Measurements from ENCODE around the gene BACH1.
"Not testable (repeated sequence)": the region's sequence is repeated elsewhere in the genome, so short reads cannot be mapped to it uniquely, and the experiment has no call there.

Gene BACH1

GRCh38 chr21:29346771-29347170 is 48.0 kb downstream of the BACH1 start:
- DNase-seq (ENCODE audit: low spot score): no peak

GRCh38 chr21:29347274-29347681 is 48.6 kb downstream of the BACH1 start:
- no peak for DNase-seq (ENCODE audit: low spot score)

- no peak for DNase-seq (ENCODE audit: low spot score)
Observed at GRCh38 chr21:29349702-29350101, 51.0 kb downstream of the BACH1 start.

GRCh38 chr21:29350246-29350779 is 51.6 kb downstream of the BACH1 start:
- no peak for DNase-seq (ENCODE audit: low spot score)

- DNase-seq (ENCODE audit: low spot score): no peak
Observed at GRCh38 chr21:29351691-29352090, 53.0 kb downstream of the BACH1 start.

GRCh38 chr21:29355043-29355710 is 56.5 kb downstream of the BACH1 start:
- not testable (repeated sequence) for DNase-seq (ENCODE audit: low spot score)

- not testable (repeated sequence) for DNase-seq (ENCODE audit: low spot score)
Observed at GRCh38 chr21:29356291-29356690, 57.6 kb downstream of the BACH1 start.

GRCh38 chr21:29356810-29357209 is 58.1 kb downstream of the BACH1 start:
- DNase-seq (ENCODE audit: low spot score): not testable (repeated sequence)

GRCh38 chr21:29359718-29360117 is 61.0 kb downstream of the BACH1 start:
- no peak for DNase-seq (ENCODE audit: low spot score)

GRCh38 chr21:29360799-29361765 is 62.4 kb downstream of the BACH1 start:
- no peak for DNase-seq (ENCODE audit: low spot score)

- DNase-seq (ENCODE audit: low spot score): no peak
Observed at GRCh38 chr21:29362758-29363157, 64.0 kb downstream of the BACH1 start.

GRCh38 chr21:29365661-29366265 is 67.0 kb downstream of the BACH1 start:
- DNase-seq (ENCODE audit: low spot score): no peak

- no peak for DNase-seq (ENCODE audit: low spot score)
Observed at GRCh38 chr21:29366532-29366931, 67.8 kb downstream of the BACH1 start.

GRCh38 chr21:29367335-29367734 is 68.6 kb downstream of the BACH1 start:
- no peak for DNase-seq (ENCODE audit: low spot score)

- no peak for DNase-seq (ENCODE audit: low spot score)
Observed at GRCh38 chr21:29368906-29369305, 70.2 kb downstream of the BACH1 start.

GRCh38 chr21:29371464-29371863 is 72.7 kb downstream of the BACH1 start:
- no peak for DNase-seq (ENCODE audit: low spot score)

GRCh38 chr21:29372063-29372802 is 73.5 kb downstream of the BACH1 start:
- peak; percentile 72 for DNase-seq (ENCODE audit: low spot score)

- no peak for DNase-seq (ENCODE audit: low spot score)
Observed at GRCh38 chr21:29374481-29374880, 75.8 kb downstream of the BACH1 start.

- peak; percentile 51 for DNase-seq (ENCODE audit: low spot score)
Observed at GRCh38 chr21:29376556-29376955, 77.8 kb downstream of the BACH1 start.

GRCh38 chr21:29377266-29377665 is 78.5 kb downstream of the BACH1 start:
- no peak for DNase-seq (ENCODE audit: low spot score)

GRCh38 chr21:29378832-29379231 is 80.1 kb downstream of the BACH1 start:
- no peak for DNase-seq (ENCODE audit: low spot score)
